AG10803 (cell line): ENCODE measurements around the gene TFEB.

Experiments used
- DNase-seq: peaks from one replicate; pipeline ENCODE4 v3.0.0; 2010; ENCODE audit warnings: low read depth
- H3K4me3 ChIP-seq: 2 replicates; pipeline ENCODE4 v1.5.1; 2011; ENCODE audit warnings: mild to moderate bottlenecking, low read length, control low read depth
- TF ChIP-seq, protein P1 (sequence below): conservative IDR thresholded peaks from 2 replicates; pipeline ENCODE4 v1.5.1; 2011; ENCODE audit warnings: mild to moderate bottlenecking, low read length, control low read depth, inconsistent platforms

The TFEB gene

DNA sequence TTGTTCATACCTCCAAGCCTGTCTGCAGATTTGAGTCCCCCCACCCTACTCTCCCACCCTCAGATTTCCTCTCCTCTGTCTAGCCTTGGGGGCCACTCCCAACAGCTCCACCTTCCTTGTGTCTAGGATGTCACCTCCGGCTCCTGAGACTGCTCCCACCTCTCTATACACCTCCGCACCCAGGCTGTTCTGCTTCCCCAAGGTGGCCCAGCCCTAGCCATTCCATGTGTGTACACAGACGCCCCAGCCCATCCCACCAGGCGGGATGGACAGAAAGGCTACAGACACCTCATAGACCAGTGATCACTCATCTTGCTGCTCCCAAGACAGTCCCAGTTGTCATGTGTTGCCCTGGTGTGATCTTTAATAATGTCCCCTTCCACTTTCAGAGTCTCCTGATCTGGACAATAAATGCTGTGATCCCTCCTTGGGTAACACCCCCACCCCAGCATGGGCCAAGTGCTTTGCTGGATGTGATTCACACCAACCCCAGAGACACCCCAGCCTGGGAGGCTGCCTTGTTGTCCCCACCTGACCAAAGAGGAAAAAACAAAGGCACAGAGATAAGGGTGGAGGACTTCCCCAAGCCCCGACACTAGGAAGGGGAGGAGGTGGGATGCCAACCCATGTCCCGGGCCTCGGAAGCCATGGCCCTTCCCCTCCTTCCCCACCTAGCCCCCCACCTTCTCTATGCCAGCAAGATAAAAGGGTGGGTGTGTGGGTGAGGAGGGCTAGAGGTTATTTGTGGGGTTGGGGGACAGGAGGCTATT lies 61.0 kb downstream of the TFEB start:
- no peak overlapping the region for H3K4me3 ChIP-seq
- no peak for DNase-seq
- TF ChIP-seq, protein P1, sequence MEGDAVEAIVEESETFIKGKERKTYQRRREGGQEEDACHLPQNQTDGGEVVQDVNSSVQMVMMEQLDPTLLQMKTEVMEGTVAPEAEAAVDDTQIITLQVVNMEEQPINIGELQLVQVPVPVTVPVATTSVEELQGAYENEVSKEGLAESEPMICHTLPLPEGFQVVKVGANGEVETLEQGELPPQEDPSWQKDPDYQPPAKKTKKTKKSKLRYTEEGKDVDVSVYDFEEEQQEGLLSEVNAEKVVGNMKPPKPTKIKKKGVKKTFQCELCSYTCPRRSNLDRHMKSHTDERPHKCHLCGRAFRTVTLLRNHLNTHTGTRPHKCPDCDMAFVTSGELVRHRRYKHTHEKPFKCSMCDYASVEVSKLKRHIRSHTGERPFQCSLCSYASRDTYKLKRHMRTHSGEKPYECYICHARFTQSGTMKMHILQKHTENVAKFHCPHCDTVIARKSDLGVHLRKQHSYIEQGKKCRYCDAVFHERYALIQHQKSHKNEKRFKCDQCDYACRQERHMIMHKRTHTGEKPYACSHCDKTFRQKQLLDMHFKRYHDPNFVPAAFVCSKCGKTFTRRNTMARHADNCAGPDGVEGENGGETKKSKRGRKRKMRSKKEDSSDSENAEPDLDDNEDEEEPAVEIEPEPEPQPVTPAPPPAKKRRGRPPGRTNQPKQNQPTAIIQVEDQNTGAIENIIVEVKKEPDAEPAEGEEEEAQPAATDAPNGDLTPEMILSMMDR: no peak

DNA sequence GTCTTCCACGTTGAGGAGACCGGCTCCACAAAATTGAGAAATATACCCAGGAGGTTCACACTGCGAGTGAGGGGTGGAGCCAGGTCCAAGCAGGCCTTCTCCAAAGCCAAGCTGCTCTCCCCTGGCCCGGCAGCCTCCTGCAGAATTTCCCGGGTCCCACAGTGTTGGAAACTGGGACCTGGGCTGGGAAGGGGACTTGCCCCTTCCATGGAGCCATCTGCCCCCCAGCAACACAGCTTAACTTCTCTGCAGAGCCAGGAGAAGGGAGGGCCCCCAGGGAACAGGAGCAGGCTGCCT lies 61.8 kb downstream of the TFEB start:
- TF ChIP-seq, protein P1: no peak
- no peak for DNase-seq
- H3K4me3 ChIP-seq: no peak overlapping the region

DNA sequence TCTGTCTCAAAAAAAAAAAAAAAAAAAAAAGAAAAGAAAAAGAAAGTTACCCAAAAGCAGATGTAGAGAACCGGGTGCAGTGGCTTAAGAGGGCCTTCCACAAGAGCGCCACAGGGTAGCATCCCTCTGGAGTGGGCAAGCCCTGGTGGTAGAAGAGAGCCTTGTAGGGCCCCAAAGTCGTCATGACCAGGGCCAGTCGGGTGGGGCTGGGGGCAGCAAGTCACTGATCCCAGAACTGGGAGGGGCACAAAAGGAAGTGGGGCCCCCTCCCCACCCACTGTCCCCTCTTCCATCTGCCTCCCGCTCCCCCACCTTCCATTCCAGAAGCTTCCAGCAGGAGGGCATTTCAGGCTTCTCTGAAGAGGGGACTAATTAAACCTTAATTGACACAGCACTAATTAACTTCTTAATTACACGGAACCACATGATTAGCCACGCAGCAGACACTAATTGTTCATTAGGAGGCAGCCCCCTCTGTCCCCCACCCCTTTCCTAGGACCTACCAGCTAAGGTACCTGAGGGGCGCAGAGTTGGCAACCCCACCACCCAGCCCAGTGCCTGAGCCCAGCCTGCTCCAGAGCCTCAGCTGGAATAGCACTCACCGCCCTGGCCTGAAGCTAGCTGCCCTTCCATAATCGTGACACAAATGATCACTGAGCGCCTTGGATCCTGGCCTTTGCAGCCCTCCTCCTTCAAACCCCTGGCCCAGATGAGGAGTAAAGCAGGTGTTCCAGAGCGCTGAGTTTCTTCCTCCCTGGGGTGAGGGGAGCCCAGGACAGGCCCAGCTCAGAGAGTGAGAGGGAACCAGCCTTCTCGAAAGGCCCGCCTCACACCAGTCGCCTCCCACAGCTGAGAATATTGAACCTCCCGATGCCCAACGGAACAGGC lies 62.3 kb downstream of the TFEB start:
- no peak overlapping the region for H3K4me3 ChIP-seq
- DNase-seq: no peak
- TF ChIP-seq, protein P1: no peak

DNA sequence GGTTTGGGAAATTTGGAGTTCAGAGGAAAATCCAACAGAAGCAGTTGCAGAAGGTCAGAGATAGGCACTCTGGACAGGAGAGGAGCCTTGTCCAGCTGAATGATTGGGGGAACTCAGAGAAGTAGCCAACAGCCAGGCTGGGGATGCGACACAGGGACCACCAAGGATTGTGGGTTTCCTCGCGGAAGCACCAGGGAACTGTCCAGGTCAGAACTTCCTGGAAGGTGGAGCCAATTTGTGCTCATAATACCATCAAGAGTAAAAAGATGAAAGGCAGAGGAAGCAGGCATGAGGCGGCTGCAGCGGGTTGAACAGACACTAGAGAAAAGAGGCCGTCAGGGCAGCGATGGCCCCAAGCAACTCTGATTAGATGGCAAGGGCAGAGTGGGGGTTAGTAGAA lies 63.4 kb downstream of the TFEB start:
- H3K4me3 ChIP-seq: no peak overlapping the region
- DNase-seq: no peak
- TF ChIP-seq, protein P1: no peak

DNA sequence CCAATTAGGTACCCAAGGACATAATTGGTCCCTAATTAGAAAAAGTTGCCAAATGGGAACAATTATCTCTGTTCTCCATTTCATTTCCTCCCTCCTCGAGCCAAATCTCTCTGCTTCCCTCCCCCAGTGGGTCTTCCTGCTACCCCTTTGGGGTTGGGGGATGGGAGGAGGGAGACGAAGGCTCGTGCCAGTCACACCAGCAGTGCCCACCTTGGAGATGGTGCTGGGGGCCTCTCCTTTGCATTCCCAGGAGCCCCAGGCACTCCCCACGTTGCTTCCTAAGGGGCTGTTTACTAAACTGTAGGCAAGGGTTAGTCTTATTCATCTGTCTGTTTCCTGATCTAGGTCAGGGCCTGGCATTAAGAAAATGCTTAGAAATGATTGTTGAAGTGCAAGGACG lies 64.0 kb downstream of the TFEB start:
- no peak overlapping the region for H3K4me3 ChIP-seq
- DNase-seq: no peak
- TF ChIP-seq, protein P1: no peak

DNA sequence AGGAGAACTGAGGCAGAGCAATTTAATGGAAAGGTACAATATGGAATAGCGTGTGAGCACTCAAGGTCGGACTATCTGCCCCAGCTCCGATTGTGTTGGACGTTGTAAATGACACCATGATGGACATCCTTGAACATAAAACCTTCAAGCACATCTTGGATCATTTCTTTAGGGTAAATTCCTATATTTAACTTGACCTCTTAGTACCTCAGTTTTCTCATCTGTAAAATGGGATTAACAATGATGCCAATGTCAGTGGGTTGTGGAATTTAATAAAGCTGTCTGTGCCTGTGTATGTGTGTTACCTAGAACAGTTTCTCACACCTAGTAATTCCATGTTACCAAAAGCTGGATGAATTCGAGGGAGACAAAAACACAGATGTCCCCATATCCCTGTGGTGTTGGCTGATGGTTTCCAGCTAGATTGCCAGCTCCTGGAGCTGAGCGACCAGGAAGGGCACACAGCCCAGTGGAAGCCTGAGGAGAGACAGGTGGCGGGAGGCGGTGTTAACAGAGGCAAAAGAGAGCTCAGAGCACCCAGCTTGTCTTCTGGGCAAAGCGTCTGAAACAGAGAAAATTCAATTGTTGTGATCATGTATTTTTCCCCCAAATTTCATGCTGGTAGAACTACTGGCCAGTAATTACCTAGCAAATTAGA lies 64.6 kb downstream of the TFEB start:
- TF ChIP-seq, protein P1: no peak
- no peak overlapping the region for H3K4me3 ChIP-seq
- no peak for DNase-seq
